GM23338 (cell line): ENCODE results near the gene FLNB. TPM values are rescaled to one million over a fixed set of nuclear protein-coding genes. Genes with fewer than 3 reads are reported as not detected.

ENCODE experiments used
- ATAC-seq: fragments of 200-7000 bp; cut with Tn5 transposase; 3 replicates; pipeline ENCODE4 v1.9.1; 2020
- DNase-seq: peaks from one replicate; pipeline ENCODE4 v3.0.0-alpha.2; 2015; ENCODE audit warnings: low spot score
- H2AFZ ChIP-seq: fragments of 200-600 bp; sonication (generic); 2 replicates; pipeline ENCODE4 v1.8.0; 2016; ENCODE audit warnings: antibody characterized with exemption, mild to moderate bottlenecking, moderate library complexity
- H3F3A ChIP-seq: fragments of 200-600 bp; sonication (generic); replicated peaks from 2 replicates; pipeline ENCODE4 v1.8.0; 2017; ENCODE audit warnings: antibody characterized with exemption, mixed run types, low read depth
- H3K27ac ChIP-seq: fragments of 200-600 bp; sonication (generic); 2 replicates; pipeline ENCODE4 v1.6.1; 2016; ENCODE audit warnings: low read depth
- H3K27me3 ChIP-seq: fragments of 200-600 bp; sonication (generic); 2 replicates; pipeline ENCODE4 v1.8.0; 2016; ENCODE audit warnings: mild to moderate bottlenecking, mixed run types, moderate library complexity; ENCODE audit not compliant: insufficient read depth
- H3K36me3 ChIP-seq: fragments of 200-600 bp; sonication (generic); 2 replicates; pipeline ENCODE4 v1.8.0; 2016; ENCODE audit warnings: mild to moderate bottlenecking; ENCODE audit not compliant: insufficient read depth
- H3K4me1 ChIP-seq: fragments of 200-600 bp; sonication (generic); 2 replicates; pipeline ENCODE4 v1.8.0; 2016; ENCODE audit warnings: mild to moderate bottlenecking, moderate library complexity; ENCODE audit not compliant: insufficient read depth
- H3K4me2 ChIP-seq: fragments of 200-600 bp; sonication (generic); 2 replicates; pipeline ENCODE4 v1.7.1; 2017; ENCODE audit warnings: mixed run types
- H3K4me3 ChIP-seq: fragments of 200-600 bp; sonication (generic); 2 replicates; pipeline ENCODE4 v1.6.1; 2016; ENCODE audit warnings: mixed run types
- H3K79me2 ChIP-seq: fragments of 200-600 bp; sonication (generic); replicated peaks from 2 replicates; pipeline ENCODE4 v1.8.0; 2017; ENCODE audit warnings: mild to moderate bottlenecking; ENCODE audit not compliant: insufficient read depth
- H3K9me2 ChIP-seq: fragments of 200-600 bp; sonication (generic); 2 replicates; pipeline ENCODE4 v1.8.0; 2017; ENCODE audit not compliant: insufficient read depth
- H4K20me1 ChIP-seq: fragments of 200-600 bp; sonication (generic); replicated peaks from 2 replicates; pipeline ENCODE4 v1.8.0; 2017; ENCODE audit warnings: mild to moderate bottlenecking; ENCODE audit not compliant: insufficient read depth
- H3K27ac Mint-ChIP-seq: 2 replicates; pipeline ENCODE4 v1.8.0; 2020; ENCODE audit warnings: inconsistent platforms, mild to moderate bottlenecking, moderate library complexity, mixed read lengths
- H3K27me3 Mint-ChIP-seq: 3 replicates; pipeline ENCODE4 v1.8.0; 2022; ENCODE audit warnings: low read depth, mild to moderate bottlenecking, moderate library complexity, mixed read lengths, inconsistent platforms; ENCODE audit not compliant: insufficient read depth, poor library complexity
- H3K36me3 Mint-ChIP-seq: 3 replicates; pipeline ENCODE4 v1.8.0; 2021; ENCODE audit warnings: low read depth, mild to moderate bottlenecking, inconsistent platforms, moderate library complexity, mixed read lengths
- H3K4me1 Mint-ChIP-seq: 3 replicates; pipeline ENCODE4 v1.8.0; 2020; ENCODE audit warnings: mild to moderate bottlenecking, inconsistent platforms, mixed read lengths
- H3K4me3 Mint-ChIP-seq: 3 replicates; pipeline ENCODE4 v1.8.0; 2021; ENCODE audit warnings: moderate library complexity, mild to moderate bottlenecking, inconsistent platforms, mixed read lengths
- H3K9me3 Mint-ChIP-seq: 3 replicates; pipeline ENCODE4 v1.8.0; 2020; ENCODE audit warnings: moderate library complexity, mild to moderate bottlenecking, inconsistent platforms, mixed read lengths
- CREB1 ChIP-seq: fragments of 250-450 bp; sonication (Bioruptor Pico); IDR thresholded peaks from 2 replicates; pipeline ENCODE4 v1.5.0; 2020; ENCODE audit warnings: low read depth, mild to moderate bottlenecking, moderate library complexity
- CTCF ChIP-seq, 2 experiments: fragments of 200-600 bp in 1 of 2; sonication (generic) in 1 of 2; conservative IDR thresholded peaks; 2 replicates each; pipeline versions ENCODE4 v1.5.1 to v1.6.1; 2016 to 2017; ENCODE audit warnings: antibody characterized with exemption in 2 of 2, low read depth in 2 of 2, mild to moderate bottlenecking in 2 of 2, moderate library complexity in 1 of 2
- EZH2 ChIP-seq: fragments of 200-600 bp; sonication (generic); IDR thresholded peaks from one replicate; pipeline ENCODE4 v1.8.0; 2017; ENCODE audit warnings: antibody characterized with exemption, mild to moderate bottlenecking, low read depth; ENCODE audit not compliant: unreplicated experiment
- EZH2phosphoT487 ChIP-seq: fragments of 200-600 bp; sonication (generic); IDR thresholded peaks from one replicate; pipeline ENCODE4 v1.8.1; 2018; ENCODE audit warnings: antibody characterized with exemption; ENCODE audit not compliant: unreplicated experiment
- JUNB ChIP-seq: IDR thresholded peaks from one replicate; pipeline ENCODE4 v1.6.1; 2016; ENCODE audit warnings: antibody characterized with exemption; ENCODE audit not compliant: unreplicated experiment
- NANOG ChIP-seq: IDR thresholded peaks from 2 replicates; pipeline ENCODE4 v1.6.1; 2016; ENCODE audit warnings: antibody characterized with exemption, borderline replicate concordance
- POLR2AphosphoS5 ChIP-seq: IDR thresholded peaks from 2 replicates; pipeline ENCODE4 v1.6.1; 2016; ENCODE audit warnings: antibody characterized with exemption, low read depth
- REST ChIP-seq: IDR thresholded peaks from one replicate; pipeline ENCODE4 v1.6.1; 2018; ENCODE audit warnings: antibody characterized with exemption; ENCODE audit not compliant: unreplicated experiment
- STAT1 ChIP-seq: IDR thresholded peaks from one replicate; pipeline ENCODE4 v1.6.1; 2016; ENCODE audit warnings: antibody characterized with exemption; ENCODE audit not compliant: unreplicated experiment
- ZNF114 ChIP-seq: fragments of 250-450 bp; sonication (Bioruptor Pico); IDR thresholded peaks from 2 replicates; pipeline ENCODE4 v1.5.0; 2020; ENCODE audit warnings: mild to moderate bottlenecking, moderate library complexity
- ZNF331 ChIP-seq: fragments of 250-450 bp; sonication (Bioruptor Pico); IDR thresholded peaks from 2 replicates; pipeline ENCODE4 v1.5.0; 2020; ENCODE audit warnings: low read depth, mild to moderate bottlenecking, moderate library complexity
- ZNF462 ChIP-seq: fragments of 250-450 bp; sonication (Bioruptor Pico); IDR thresholded peaks from 2 replicates; pipeline ENCODE4 v1.5.0; 2020; ENCODE audit warnings: mild to moderate bottlenecking, moderate library complexity
- polyA plus RNA-seq: library from polyadenylated mRNA; unstranded; fragments of >200 nt; fragmentation: Nextera tagmentation; extraction: Ambion mirVana; gene quantifications from 2 replicates; pipeline ENCODE4 v1.2.1, GENCODE V29; 2016
- total RNA-seq: library from RNA; depleted of rRNA; stranded (reverse); fragments of >200 nt; shearing (Covaris generic); gene quantifications from 2 replicates; pipeline ENCODE4 v1.2.3, GENCODE V29; 2014

The FLNB gene
- total and polyA plus RNA-seq, 2 experiments from 2014 or later, result 39.7 to 179 TPM

GRCh38 chr3:58088501-58088900 is 80.3 kb downstream of the FLNB start (continued):
- TF ChIP-seq NANOG (no peak), CREB1 (CRISPR knock-in tag) (no peak), POLR2AphosphoS5 (no peak), EZH2phosphoT487 (no peak), STAT1 (no peak), ZNF331 (CRISPR knock-in tag) (no peak)

GRCh38 chr3:58090351-58090750 is 82.1 kb downstream of the FLNB start:
- no peaks in the 10 kb centered on the region; the same call in 1 of the 2 replicates for H4K20me1 ChIP-seq
- DNase-seq (no peak), ATAC-seq (no peak)
- no peaks in the 10 kb centered on the region for H3K27me3 ChIP-seq
- Mint-ChIP-seq H3K36me3 (peaks cover 7% of the 10 kb centered on the region), H3K27ac (no peak overlapping the region), H3K9me3 (no peaks in the 10 kb centered on the region), H3K4me1 (no peaks in the 10 kb centered on the region), H3K4me3 (no peak overlapping the region), H3K27me3 (peaks cover 2% of the 10 kb centered on the region)
- peaks cover 7% of the 10 kb centered on the region; the same call in 1 of the 2 replicates for H3K36me3 ChIP-seq
- H3K4me2 ChIP-seq, result no peak overlapping the region
- H3K27ac ChIP-seq, result no peak overlapping the region
- no peaks in the 10 kb centered on the region for H3F3A ChIP-seq
- no peak overlapping the region for H3K4me3 ChIP-seq
- no peak for TF ChIP-seq EZH2phosphoT487
- no peak for TF ChIP-seq POLR2AphosphoS5
- TF ChIP-seq ZNF114 (CRISPR knock-in tag), result no peak
- TF ChIP-seq ZNF331 (CRISPR knock-in tag), result no peak
- TF ChIP-seq EZH2, result no peak
- TF ChIP-seq JUNB, result no peak
- no peak for TF ChIP-seq CTCF (conservative IDR thresholded peaks at IDR 0.05; ENCODE audit: low read depth in 2 of 2)
- no peak for TF ChIP-seq NANOG
- no peak for TF ChIP-seq REST
- no peak for TF ChIP-seq STAT1
- no peak for TF ChIP-seq ZNF462 (CRISPR knock-in tag)
- H2AFZ ChIP-seq, result no peak overlapping the region
- peaks cover 37% of the 10 kb centered on the region for H3K79me2 ChIP-seq
- peaks cover under 1% of the 10 kb centered on the region; the same call in 1 of the 2 replicates for H3K4me1 ChIP-seq
- H3K9me2 ChIP-seq, result 0 out of 2 replicates have a peak, but pooled peaks cover 7% of the 10 kb centered on the region
